HEK293 (cell line): ENCODE results near the gene ABHD17B.

Experiments used
- CTCF ChIA-PET: fragments of 350-600 bp; formaldehyde crosslinking; extraction: SDS; loops from one replicate; lab custom pipeline; 2021; ENCODE audit warnings: antibody characterized with exemption; lab: Yijun Ruan, JAX
- POLR2A ChIA-PET: fragments of 300-600 bp; formaldehyde crosslinking; extraction: SDS; loops from one replicate; lab custom pipeline; 2020; ENCODE audit warnings: antibody characterized with exemption, inconsistent platforms; lab: Yijun Ruan, JAX
- H3K27ac ChIP-seq: fragments of 200-500 bp; sonication (Bioruptor generic); 2 replicates; pipeline ENCODE4 v1.5.1; 2014; ENCODE audit warnings: low read depth, low read length, control low read depth, inconsistent platforms; ENCODE audit errors: extremely low read depth
- H3K36me3 ChIP-seq, 2 experiments: fragments of 200-500 bp in 1 of 2; sonication (Bioruptor generic) in 1 of 2; 1 replicate in 1 of 2; 2 replicates in 1 of 2; pipeline ENCODE4 v1.5.1; 2014 to 2017; ENCODE audit warnings: inconsistent platforms in 2 of 2, low read length in 2 of 2; ENCODE audit not compliant: control insufficient read depth in 2 of 2, insufficient read depth in 1 of 2
- H3K4me1 ChIP-seq: fragments of 200-500 bp; sonication (Bioruptor generic); 2 replicates; pipeline ENCODE4 v1.5.1; 2014; ENCODE audit warnings: mild to moderate bottlenecking, low read length, inconsistent platforms; ENCODE audit not compliant: control insufficient read depth, insufficient read depth
- H3K4me3 ChIP-seq: 2 replicates; pipeline ENCODE4 v1.5.1; 2011; ENCODE audit warnings: low read depth, mild to moderate bottlenecking, control low read depth, low read length, moderate library complexity
- H3K9me3 ChIP-seq: fragments of 200-500 bp; sonication (Bioruptor generic); 2 replicates; pipeline ENCODE4 v1.5.1; 2014; ENCODE audit warnings: low read depth, low read length, inconsistent platforms; ENCODE audit not compliant: control insufficient read depth, insufficient read depth
- HOXC10 ChIP-seq: sonication (generic); formaldehyde crosslinking; IDR thresholded peaks from 2 replicates; pipeline ENCODE4 v1.8.1; 2023; ENCODE audit warnings: mild to moderate bottlenecking, missing genetic modification reagents
- MYNN ChIP-seq: fragments of 450-650 bp; formaldehyde crosslinking; IDR thresholded peaks from 2 replicates; pipeline ENCODE4 v1.5.1; 2016; ENCODE audit warnings: missing biosample characterization, missing genetic modification characterization, borderline replicate concordance
- OVOL3 ChIP-seq: fragments of 450-650 bp; formaldehyde crosslinking; IDR thresholded peaks from 2 replicates; pipeline ENCODE4 v1.5.1; 2016; ENCODE audit warnings: missing biosample characterization, missing genetic modification characterization
- PRDM2 ChIP-seq: fragments of 450-650 bp; formaldehyde crosslinking; IDR thresholded peaks from 2 replicates; pipeline ENCODE4 v1.5.1; 2016; ENCODE audit warnings: missing biosample characterization, missing genetic modification characterization, borderline replicate concordance
- RBAK ChIP-seq: fragments of 450-650 bp; formaldehyde crosslinking; IDR thresholded peaks from 2 replicates; pipeline ENCODE4 v1.5.1; 2016; ENCODE audit warnings: missing biosample characterization, missing genetic modification characterization
- SCRT1 ChIP-seq: fragments of 450-650 bp; formaldehyde crosslinking; IDR thresholded peaks from 2 replicates; pipeline ENCODE4 v1.5.1; 2016; ENCODE audit warnings: missing biosample characterization, missing genetic modification characterization, borderline replicate concordance
- ZNF133 ChIP-seq: fragments of 450-650 bp; formaldehyde crosslinking; IDR thresholded peaks from 2 replicates; pipeline ENCODE4 v1.5.1; 2016; ENCODE audit warnings: missing biosample characterization, missing genetic modification characterization
- ZNF140 ChIP-seq: fragments of 450-650 bp; formaldehyde crosslinking; IDR thresholded peaks from 2 replicates; pipeline ENCODE4 v1.5.1; 2016; ENCODE audit warnings: missing biosample characterization, missing genetic modification characterization
- ZNF148 ChIP-seq: fragments of 450-650 bp; formaldehyde crosslinking; IDR thresholded peaks from 2 replicates; pipeline ENCODE4 v1.5.0; 2017; ENCODE audit warnings: missing biosample characterization, missing genetic modification characterization, borderline replicate concordance
- ZNF157 ChIP-seq: fragments of 450-650 bp; formaldehyde crosslinking; IDR thresholded peaks from 2 replicates; pipeline ENCODE4 v1.5.1; 2016; ENCODE audit warnings: missing biosample characterization, missing genetic modification characterization
- ZNF19 ChIP-seq: fragments of 450-650 bp; formaldehyde crosslinking; IDR thresholded peaks from 2 replicates; pipeline ENCODE4; 2016; ENCODE audit warnings: missing biosample characterization, missing genetic modification characterization, low read depth
- ZNF274 ChIP-seq, 2 experiments: fragments of 200-500 bp in 1 of 2; fragments of 450-650 bp in 1 of 2; sonication (Bioruptor generic) in 1 of 2; formaldehyde crosslinking in 1 of 2; IDR thresholded peaks; 2 replicates each; pipeline versions ENCODE4 v1.5.1 to v1.6.1; 2014 to 2016; ENCODE audit warnings: borderline replicate concordance in 1 of 2, inconsistent platforms in 1 of 2, low read length in 1 of 2, missing biosample characterization in 1 of 2, missing genetic modification characterization in 1 of 2
- ZNF280C ChIP-seq: fragments of 450-650 bp; formaldehyde crosslinking; IDR thresholded peaks from 2 replicates; pipeline ENCODE4 v1.5.1; 2016; ENCODE audit warnings: missing biosample characterization, missing genetic modification characterization
- ZNF280D ChIP-seq: fragments of 450-650 bp; formaldehyde crosslinking; IDR thresholded peaks from 2 replicates; pipeline ENCODE4 v1.5.1; 2016; ENCODE audit warnings: missing biosample characterization, missing genetic modification characterization
- ZNF362 ChIP-seq: fragments of 450-650 bp; formaldehyde crosslinking; IDR thresholded peaks from 2 replicates; pipeline ENCODE4 v1.5.1; 2016; ENCODE audit warnings: missing biosample characterization, missing genetic modification characterization
- ZNF521 ChIP-seq: fragments of 450-650 bp; formaldehyde crosslinking; IDR thresholded peaks from 2 replicates; pipeline ENCODE4 v1.5.1; 2017; ENCODE audit warnings: missing biosample characterization, mild to moderate bottlenecking, missing genetic modification characterization
- ZNF701 ChIP-seq: fragments of 450-650 bp; formaldehyde crosslinking; IDR thresholded peaks from 2 replicates; pipeline ENCODE4 v1.5.1; 2016; ENCODE audit warnings: missing biosample characterization, missing genetic modification characterization
- ZNF776 ChIP-seq: fragments of 450-650 bp; formaldehyde crosslinking; IDR thresholded peaks from 2 replicates; pipeline ENCODE4 v1.5.0; 2017; ENCODE audit warnings: missing biosample characterization, missing genetic modification characterization, borderline replicate concordance
- ZNF785 ChIP-seq: fragments of 450-650 bp; formaldehyde crosslinking; IDR thresholded peaks from 2 replicates; pipeline ENCODE4 v1.5.1; 2016; ENCODE audit warnings: missing biosample characterization, missing genetic modification characterization
- ZNF843 ChIP-seq: fragments of 450-650 bp; formaldehyde crosslinking; IDR thresholded peaks from 2 replicates; pipeline ENCODE4 v1.5.1; 2016; ENCODE audit warnings: missing biosample characterization, missing genetic modification characterization
- ZSCAN16 ChIP-seq: fragments of 450-650 bp; formaldehyde crosslinking; IDR thresholded peaks from 2 replicates; pipeline ENCODE4 v1.5.1; 2016; ENCODE audit warnings: missing biosample characterization, missing genetic modification characterization

Gene ABHD17B

GRCh38 chr9:71908825-71909224 is 2.2 kb downstream of the ABHD17B start:
- H3K36me3 ChIP-seq: no peaks in the 10 kb centered on the region
- no peak for TF ChIP-seq ZNF280C (tag by site-specific recombination)
- TF ChIP-seq MYNN: no peak
- no peak for TF ChIP-seq ZNF701
- TF ChIP-seq RBAK (tag by site-specific recombination): no peak
- TF ChIP-seq ZNF362: no peak
- TF ChIP-seq ZNF133 (tag by site-specific recombination): no peak
- no peak for TF ChIP-seq ZNF785 (tag by site-specific recombination)
- no peak for TF ChIP-seq ZNF274 (IDR thresholded peaks at IDR 0.05; ENCODE audit: low read length)
- no peak for TF ChIP-seq ZNF274 (tag by site-specific recombination; IDR thresholded peaks at IDR 0.05; ENCODE audit: borderline replicate concordance)
- no peak for TF ChIP-seq SCRT1 (tag by site-specific recombination)
- no peak for TF ChIP-seq HOXC10 (CRISPR knock-in tag)
- TF ChIP-seq ZNF157: no peak
- no peak for TF ChIP-seq ZNF140 (tag by site-specific recombination)
- TF ChIP-seq OVOL3: no peak
- no peak for TF ChIP-seq ZNF521 (tag by site-specific recombination)
- TF ChIP-seq PRDM2 (tag by site-specific recombination): no peak
- ChIA-PET POLR2A (interaction anchor here (0.7 kb wide), 1 partner anchor 14 kb away, joined by 3 read pairs; no protein-coding TSS in a partner anchor), CTCF (interaction anchor here (0.6 to 1.0 kb wide), 3 partner anchors 102 to 147 kb away, joined by 3 read pairs; no protein-coding TSS in a partner anchor)
- no peak overlapping the region for H3K27ac ChIP-seq
- no peaks in the 10 kb centered on the region for H3K9me3 ChIP-seq
- H3K4me1 ChIP-seq: no peaks in the 10 kb centered on the region; the same call in 1 of the 2 replicates
- H3K4me3 ChIP-seq: peak overlapping the region; percentile 97

GRCh38 chr9:71904076-71904475 is 6.9 kb downstream of the ABHD17B start:
- Histone ChIP-seq H3K4me3 (no peak overlapping the region), H3K27ac (no peak overlapping the region), H3K4me1 (peaks cover 9% of the 10 kb centered on the region), H3K36me3 (no peaks in the 10 kb centered on the region), H3K9me3 (no peaks in the 10 kb centered on the region)
- ChIA-PET CTCF (interaction anchor here (1.0 kb wide), 1 partner anchor 97 kb away, joined by 3 read pairs; no protein-coding TSS in a partner anchor), POLR2A (no interaction called here)
- no peak for TF ChIP-seq ZNF843 (tag by site-specific recombination)
- TF ChIP-seq ZSCAN16: no peak
- TF ChIP-seq ZNF776 (tag by site-specific recombination): no peak
- TF ChIP-seq ZNF148 (tag by site-specific recombination): no peak
- no peak for TF ChIP-seq ZNF19 (tag by site-specific recombination)
- no peak for TF ChIP-seq ZNF280D (tag by site-specific recombination)
